Activated CD4-positive, alpha-beta T cell treated with anti-CD3 and anti-CD28 coated beads for 48 hours (primary cell): ENCODE results near the gene C6orf52.

Experiments
- DNase-seq: peaks from one replicate; pipeline ENCODE4 v3.0.0-alpha.2; 2020

Gene C6orf52

GRCh38 chr6:10643201-10643651, 51.2 kb downstream of the C6orf52 start:
- DNase-seq = no peak

GRCh38 chr6:10641528-10641927, 52.9 kb downstream of the C6orf52 start:
- no peak for DNase-seq

- DNase-seq = no peak
Observed at GRCh38 chr6:10640412-10640811, 54.0 kb downstream of the C6orf52 start.

- peak; percentile 12 for DNase-seq
Observed at GRCh38 chr6:10633216-10633615, 61.2 kb downstream of the C6orf52 start.

GRCh38 chr6:10630178-10630577, 64.2 kb downstream of the C6orf52 start:
- DNase-seq = no peak

- DNase-seq = no peak
Observed at GRCh38 chr6:10627800-10628199, 66.6 kb downstream of the C6orf52 start.

GRCh38 chr6:10626154-10626741, 68.2 kb downstream of the C6orf52 start:
- no peak for DNase-seq

- no peak for DNase-seq
Observed at GRCh38 chr6:10624836-10625235, 69.6 kb downstream of the C6orf52 start.

GRCh38 chr6:10621847-10622246, 72.6 kb downstream of the C6orf52 start:
- no peak for DNase-seq
